IPS-11a (cell line): ENCODE results near the gene SLK.

Experiments
- H3K4me3 ChIP-seq: one replicate; pipeline ENCODE4 v1.5.1; 2013; ENCODE audit warnings: low read depth, low read length, control low read depth

SLK gene

DNA sequence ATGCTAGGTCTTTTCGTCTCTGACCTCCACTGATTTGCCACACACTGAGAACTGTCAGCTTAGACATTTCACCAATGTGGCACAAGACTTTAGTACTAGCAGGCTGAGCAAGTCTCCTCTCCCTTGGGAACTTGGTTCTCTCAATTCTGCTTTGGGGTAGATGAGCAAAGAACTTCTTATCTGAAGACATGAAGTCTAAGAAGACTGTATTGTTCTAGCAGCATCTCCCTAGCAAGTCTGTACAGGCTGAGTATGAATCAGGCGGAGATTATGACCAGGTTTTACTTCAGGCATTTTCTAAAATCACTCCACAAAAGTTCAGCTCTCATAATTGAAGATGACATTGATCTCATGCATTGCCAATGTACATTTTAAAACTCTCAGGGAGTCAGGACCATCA is 25.1 kb upstream of the SLK start:
- no peak overlapping the region for H3K4me3 ChIP-seq

DNA sequence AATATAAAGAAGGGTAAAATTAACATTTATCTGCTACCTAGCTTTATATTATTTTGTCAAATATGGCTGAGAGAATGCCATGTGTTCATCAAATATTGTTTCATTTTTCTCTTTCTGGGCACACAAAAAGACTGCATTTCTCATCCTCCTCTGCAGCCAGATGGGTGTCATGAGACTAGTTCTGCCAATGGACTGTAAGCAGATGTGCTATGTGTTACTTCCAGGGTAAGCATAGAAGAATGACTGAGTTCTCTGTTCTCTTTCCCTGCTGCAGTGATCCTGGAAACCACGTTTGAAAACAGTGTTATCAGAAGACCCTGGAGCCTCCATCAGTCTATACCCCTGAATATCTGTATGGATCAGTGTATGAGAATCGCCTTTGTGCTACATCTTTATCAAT is 24.1 kb upstream of the SLK start:
- H3K4me3 ChIP-seq = no peak overlapping the region

DNA sequence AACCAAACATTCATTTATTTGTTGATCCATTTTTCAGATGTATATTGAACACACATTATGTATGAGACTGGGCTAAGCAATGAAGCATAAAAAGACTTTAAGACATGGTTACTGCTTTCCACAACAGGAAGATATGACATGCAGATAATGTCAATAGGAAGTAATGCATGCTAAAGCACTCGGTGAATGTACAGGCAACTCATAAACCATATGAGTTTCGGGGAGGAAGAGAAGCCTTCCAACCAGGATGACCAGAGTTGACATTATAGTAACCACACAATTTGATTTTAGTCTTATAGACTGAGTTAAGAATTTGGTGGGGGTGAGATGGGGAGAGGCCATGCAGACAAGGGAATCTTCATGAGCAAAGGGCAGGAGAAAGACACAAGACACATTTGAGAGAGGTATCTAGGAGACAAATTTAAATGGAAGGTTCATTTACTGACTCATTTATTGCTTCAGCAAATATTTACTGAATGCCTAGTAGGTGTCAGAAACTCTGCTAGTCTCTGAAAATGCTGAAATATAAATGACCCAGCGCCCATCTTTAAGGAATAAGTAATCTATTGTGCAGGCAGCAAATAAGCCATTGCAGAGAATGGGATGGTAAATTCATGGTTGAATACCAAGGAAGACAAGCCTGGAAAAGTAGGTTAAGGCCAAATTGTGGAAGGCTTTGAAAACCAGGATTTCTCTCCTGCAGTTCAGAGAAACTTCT is 19.0 kb upstream of the SLK start:
- no peak overlapping the region for H3K4me3 ChIP-seq

DNA sequence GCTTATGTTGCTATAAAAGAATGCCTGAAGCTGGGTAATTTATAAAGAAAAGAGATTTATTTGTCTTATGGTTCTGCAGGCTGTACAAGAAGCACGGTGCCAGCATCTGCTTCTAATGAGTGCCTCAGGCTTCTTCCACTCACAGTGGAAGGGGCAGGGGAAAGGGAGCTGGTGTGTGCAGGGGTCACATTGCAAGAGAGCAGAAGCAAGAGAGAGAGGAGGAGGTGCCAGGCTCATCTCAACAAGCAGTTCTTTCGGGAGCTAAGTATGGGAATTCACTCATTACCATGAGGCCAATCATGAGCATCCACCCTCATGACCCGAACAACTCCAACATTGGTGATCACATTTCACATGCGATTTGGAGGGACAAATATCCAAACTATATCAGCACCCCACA is 17.2 kb upstream of the SLK start:
- H3K4me3 ChIP-seq = no peak overlapping the region

DNA sequence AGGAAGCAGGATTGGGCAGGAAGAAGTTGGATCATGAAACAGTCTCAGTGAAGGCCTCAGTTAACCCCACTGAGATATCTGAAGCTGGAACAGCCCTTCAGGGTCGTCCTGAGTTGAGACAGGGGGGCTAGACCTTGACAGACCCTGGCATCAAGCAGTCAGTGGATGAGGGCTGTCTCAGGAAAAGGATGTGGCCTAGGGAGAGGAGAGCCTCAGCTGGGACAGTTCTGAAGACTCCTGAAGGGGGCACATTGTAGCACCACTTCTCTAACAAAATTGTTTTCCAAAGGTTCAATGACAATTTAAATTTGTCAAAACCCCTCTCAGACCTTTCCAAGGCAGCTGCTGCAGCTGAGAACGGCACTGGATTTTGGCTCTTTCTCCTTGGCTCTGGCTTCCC is 15.8 kb upstream of the SLK start:
- no peak overlapping the region for H3K4me3 ChIP-seq

DNA sequence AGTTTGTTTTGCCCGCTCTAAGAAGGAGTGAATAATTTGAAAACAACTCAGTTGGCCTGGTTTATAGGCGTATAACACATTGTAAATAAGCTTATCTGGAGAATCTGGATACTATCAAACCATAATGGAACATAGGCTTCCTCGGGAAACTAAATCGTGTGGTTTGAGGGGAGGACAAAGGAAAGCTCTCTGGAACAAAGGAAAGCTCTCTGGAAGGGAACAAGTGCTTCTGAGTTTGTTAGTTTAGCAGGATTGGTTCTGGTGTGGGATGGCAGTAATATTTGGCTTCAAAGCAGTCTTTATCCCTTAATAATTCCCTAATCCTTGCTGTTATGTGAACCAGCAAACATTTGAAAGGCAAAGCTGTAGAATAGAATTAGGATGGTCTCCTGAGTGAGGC is 15.0 kb upstream of the SLK start:
- no peak overlapping the region for H3K4me3 ChIP-seq

DNA sequence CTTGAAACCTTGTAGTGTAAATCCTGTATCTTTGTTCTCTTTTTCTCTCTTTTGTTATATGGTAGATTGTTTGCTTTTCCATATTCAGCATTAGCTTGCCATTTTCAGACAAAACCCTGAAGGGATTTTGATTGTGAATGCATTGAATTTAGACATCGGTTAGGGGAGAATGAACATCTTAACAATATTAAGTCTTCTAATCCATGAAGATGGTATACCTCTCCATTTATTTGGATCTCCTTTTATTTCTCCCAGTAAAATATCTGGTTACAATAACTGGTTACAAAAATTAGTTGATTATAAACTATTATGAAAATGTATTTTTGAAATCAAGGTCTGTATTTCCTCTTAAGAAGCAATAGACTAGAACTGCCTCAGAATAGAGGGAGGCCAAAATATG is 12.4 kb upstream of the SLK start:
- no peak overlapping the region for H3K4me3 ChIP-seq

DNA sequence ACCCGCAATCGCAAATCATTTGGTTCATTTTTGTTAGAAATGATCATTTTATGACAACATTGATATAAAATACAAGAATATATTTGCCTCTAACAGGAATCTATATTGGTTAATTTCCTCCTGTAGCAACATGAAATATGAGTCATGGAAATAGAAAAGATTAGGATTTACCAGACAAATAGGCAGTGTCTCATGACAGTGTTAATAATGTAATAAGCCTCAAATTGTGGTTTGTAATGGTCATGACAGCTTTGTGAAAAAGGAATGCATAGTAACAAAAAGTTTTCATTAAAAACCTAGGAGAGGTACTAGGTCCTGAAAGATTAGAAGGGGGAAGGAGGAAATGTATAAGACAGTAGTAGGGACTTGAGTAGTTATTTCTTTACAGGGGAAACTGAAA is 7.9 kb upstream of the SLK start:
- no peak overlapping the region for H3K4me3 ChIP-seq

DNA sequence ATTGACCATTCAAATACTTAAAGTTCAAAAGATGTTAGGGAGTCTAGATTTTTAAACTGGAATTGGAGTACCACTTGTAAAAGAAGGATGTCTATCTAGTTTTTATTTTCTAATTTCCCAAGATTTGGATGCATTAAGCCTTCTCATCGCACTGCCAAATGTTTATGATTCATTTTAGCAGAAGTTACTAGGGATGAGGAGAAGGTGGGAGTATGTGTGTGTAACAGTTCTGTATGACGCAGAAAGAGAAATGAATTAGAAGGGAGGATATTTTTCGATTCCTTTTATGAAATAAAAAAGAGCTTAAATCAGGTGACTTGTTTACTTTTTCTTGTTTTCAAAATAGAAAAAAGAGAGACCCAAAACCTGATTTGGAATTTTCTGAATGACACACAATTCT is 6.8 kb upstream of the SLK start:
- no peak overlapping the region for H3K4me3 ChIP-seq

DNA sequence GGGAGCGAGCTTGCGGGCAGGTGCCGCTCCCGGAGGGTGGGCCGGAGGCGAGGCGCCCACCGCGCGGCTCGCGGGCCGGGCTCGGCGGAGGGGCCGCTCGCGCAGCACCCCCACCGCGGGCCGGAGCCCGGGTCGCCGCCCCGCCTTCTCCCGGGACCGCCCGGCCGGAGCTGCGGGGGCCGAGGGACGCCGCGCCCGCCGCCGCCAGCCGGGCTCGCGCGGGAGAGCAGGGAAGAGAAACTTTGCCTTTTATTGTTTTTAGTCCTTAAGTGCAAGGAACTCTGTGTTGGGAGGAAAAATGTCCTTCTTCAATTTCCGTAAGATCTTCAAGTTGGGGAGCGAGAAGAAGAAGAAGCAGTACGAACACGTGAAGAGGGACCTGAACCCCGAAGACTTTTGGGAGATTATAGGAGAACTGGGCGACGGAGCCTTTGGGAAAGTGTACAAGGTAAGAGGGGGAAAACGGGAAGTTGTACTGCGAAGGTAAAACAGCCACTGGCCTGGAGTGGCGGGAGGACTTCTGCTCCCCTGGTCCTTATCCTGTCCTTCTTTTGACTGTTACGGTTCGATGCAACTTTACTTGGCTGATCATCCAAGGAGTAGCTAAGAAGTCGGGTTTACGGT is 620 bp downstream of the SLK start:
- peak overlapping the region; percentile 78 for H3K4me3 ChIP-seq

DNA sequence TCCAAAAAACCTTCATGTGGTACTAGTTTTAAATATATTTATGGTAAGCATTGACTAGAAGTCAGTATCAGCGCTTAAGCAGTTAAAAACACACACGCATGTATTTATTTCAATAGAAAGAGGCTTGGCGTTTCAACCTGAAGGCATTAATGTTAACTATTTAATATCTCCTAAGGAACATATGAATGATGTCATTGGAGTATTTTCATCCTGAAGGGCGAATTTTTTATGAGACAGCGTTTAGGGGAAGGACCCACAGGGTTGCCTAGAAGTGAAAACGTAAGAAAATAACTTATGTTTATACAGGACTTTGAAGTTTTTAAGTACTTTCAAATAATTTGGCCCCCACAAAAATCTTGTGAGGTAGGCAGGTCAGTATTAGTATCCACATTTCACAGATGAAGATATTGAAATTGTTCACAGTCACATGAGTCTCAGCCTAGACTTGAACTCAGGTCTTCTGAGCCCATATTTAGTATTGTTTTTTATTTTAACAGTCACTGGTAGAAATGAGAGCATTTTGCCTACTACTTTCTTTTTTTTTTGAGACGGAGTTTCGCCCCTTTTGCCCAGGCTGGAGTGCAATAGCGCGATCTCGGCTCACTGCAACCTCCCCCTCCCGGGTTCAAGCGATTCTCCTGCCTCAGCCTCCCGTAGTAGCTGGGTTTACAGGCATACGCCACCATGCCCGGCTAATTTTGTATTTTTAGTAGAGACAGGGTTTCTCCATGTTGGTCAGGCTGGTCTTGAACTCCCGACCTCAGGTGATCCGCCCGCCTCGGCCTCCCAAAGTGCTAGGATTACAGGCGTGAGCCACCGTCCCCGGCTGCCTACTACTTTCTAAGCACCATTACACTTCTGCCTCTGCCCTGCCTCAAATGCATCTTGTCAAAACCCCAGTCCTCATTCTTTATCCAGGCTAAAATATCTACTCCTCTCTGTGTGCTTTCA is 1.8 kb downstream of the SLK start:
- peak overlapping the region; percentile 78 for H3K4me3 ChIP-seq

DNA sequence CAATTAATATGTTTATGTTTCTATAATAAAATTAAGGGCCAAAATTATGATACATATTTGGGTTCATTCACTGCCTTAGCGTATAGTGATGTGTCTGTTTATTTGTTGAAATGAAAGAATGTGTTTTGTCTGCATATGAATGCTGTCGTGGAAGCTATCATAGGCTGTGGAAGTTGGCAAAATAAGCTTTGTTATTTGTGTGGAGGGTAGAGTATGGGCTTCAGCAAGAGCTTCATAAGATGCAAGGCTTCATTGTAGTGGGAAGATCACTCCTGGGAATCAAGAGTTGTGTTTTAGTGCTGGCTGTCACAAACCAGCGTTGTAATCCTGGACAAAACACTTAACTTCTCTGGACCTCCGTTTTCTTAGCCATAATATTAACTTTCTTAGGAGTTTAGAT is 2.5 kb downstream of the SLK start:
- H3K4me3 ChIP-seq = no peak overlapping the region

DNA sequence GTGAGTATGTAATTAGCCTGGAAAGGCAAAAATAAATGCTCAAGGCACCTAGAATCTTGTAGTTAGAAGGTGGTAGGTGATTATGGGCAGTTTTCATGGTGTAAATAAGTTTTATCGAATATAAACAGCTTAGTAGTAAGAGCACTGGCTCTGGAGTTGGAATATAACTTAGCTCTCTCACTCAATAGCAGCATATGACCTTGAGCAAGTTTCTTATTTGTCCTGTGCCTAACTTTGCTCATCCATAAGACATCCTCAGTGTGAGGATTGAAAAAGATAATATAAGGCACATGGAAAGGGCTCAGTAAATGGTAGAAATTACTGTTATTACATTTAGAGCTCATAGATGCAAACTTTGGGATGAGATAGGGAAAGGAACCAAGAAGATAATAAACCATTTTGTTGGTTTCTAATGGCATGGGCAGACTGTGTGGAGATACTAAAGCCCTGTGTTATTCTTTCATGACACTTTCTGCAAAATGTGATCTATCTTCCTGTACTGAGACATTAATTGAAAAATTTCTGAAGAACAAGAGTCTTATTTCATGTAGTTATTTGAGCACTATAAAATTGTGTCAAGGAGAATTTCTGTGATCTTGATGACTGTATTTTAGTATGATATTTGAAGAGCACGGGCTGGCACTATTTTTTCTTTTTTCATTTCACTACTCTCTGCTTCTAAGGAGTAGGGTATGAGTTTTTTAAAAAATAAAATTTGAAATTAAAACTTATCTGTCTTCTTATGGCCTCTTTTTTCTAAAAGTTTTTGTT is 3.1 kb downstream of the SLK start:
- no peak overlapping the region for H3K4me3 ChIP-seq

DNA sequence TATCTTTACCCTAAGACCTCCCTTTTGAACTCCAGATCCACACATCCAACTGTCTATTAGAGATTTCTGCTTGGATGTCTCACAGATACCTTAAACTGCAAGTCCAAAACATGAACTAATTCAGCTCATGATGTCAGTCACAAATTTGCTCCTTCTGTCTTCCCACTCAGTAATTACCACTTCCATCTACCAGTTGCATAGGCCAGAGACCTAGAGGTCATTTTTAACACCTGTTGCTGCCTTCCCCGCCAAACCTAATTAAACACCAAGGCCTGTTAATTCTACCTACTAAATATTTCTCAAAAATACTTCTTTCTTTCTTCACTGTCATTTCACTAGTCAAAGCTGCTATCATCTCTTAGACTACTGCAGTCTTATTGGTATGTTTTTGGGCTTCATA is 8.2 kb downstream of the SLK start:
- no peak overlapping the region for H3K4me3 ChIP-seq

DNA sequence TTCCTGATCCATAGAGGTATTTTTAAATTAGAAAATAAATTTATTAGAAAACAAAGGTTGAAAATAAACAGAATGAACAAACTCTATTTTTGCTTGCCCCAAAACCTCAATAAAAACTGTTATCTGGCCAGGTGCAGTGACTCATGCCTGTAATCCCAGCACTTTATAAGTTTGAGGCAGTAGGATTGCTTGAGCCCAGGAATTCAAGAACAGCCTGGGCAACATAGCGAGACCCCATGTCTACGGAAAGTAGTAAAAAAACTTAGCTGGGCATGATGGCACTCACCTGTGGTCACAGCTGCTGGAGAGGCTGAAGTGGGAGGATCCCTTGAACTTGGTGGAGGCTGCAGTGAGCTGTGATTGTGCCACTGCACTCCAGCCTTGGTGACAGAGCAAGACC is 10.3 kb downstream of the SLK start:
- H3K4me3 ChIP-seq = no peak overlapping the region

DNA sequence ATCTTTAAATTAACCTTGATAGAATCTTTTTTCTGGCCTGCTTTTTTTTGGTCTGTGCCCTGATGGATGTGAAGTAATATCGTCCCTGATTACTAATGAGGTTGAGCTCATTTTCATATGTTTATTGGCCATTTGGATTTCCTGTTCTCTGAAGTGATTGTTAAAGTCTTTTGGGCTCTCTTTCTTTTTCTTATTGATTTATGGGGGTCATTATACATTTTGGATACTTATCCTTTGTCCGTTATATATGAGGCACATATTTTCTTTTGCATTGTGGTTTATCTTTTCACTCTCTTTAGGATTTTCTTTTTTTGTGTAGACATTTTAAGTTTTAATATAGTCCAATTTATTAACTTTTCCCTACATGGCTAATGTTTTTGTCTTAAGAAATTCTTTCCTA is 12.6 kb downstream of the SLK start:
- no peak overlapping the region for H3K4me3 ChIP-seq

DNA sequence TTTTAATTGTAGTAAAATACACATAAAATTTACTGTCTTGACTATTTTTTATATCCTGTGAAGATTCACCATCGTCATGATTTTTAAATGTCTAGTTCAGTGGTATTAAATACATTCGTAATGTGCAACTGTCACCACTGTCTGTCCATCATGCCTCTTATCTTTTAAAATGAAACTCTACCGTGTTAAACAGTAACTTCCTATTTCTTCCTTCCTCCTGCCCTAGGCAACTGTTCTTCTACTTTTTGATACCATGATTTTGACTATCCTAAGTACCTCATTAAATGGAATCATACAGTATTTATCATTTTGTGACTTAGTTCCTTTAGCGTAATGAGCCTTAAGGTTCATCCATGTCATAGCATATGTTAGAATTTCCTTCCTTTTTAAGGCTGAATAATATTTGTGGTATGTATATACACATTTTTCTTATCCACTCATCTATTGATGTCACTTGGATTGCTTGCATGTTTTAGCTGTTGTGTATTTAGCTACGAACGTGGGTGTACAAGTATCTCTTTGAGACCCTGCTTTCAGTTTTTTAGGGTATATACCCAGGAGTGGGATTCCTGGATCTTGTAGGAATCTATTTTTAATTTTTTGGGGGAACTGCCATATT is 13.5 kb downstream of the SLK start:
- no peak overlapping the region for H3K4me3 ChIP-seq

DNA sequence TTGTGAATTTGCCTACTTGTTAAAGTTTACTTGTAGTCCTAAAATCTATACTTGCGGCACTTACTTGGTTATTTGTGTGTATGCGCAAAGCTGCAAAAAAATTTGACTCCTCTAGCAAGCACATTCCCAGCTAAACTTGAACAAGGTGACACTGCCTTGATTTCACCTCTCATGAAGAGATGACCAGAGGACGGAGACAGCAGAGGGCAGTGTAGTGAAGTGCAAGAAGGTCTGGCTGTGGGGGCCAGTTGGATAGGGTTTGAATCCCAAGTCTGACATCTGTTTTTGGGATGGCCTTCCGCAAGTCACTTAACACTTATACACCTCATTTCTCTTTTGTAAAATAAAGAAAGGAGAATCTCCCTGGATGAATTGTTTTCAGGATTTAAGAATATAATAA is 15.7 kb downstream of the SLK start:
- H3K4me3 ChIP-seq = no peak overlapping the region

DNA sequence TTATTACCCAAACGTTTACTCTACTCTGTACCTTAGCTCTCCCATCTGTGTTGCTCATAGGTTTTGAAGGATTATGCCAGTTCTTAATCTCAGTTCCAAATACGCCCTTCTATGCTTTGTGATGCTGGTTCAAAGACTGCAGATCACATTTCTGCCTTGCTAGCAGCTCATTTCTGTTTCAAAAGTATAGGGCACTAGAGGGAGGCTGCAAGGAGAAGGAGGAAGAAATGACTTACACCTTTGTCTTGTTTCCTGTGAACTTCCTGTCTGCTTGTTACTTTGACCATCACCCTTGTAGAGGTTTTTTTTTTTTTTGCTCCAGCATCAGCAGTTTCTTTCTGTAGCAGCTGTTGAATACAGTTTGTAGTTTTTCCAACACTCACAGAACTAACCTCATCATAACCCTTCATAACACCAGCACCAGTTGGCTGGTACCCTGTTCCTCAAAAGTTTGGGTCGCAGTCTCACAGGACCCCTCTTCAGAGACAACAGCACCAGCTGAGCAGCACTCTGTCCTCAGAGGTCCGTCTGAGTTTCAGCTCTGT is 16.5 kb downstream of the SLK start:
- no peak overlapping the region for H3K4me3 ChIP-seq

DNA sequence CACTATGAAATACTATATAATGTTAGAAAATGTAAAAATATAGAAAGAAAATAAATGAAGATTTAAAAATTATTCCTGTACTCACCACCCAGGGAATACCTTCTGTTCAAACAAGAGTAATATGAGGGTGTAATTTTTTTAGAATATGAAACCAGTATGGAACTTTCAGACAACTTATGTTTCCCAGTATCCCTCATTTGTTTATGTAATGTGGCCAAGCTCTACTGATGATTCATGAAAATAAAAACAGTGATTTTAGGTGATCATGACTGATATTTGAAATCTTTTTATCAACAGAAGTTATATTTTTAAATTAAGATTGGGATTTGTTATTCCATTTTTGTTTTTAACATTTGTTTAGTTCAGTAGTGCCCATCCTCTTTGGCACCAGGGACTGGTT is 18.8 kb downstream of the SLK start:
- no peak overlapping the region for H3K4me3 ChIP-seq
